GM13977 (cell line): Measurements from ENCODE around the gene CD9.

Experiments used
- DNase-seq: peaks from one replicate; pipeline ENCODE4 v3.0.0; 2012; ENCODE audit warnings: low spot score
- CTCF ChIP-seq: IDR thresholded peaks from 2 replicates; pipeline ENCODE4 v1.5.1; 2012; ENCODE audit warnings: mild to moderate bottlenecking, control low read depth; ENCODE audit not compliant: insufficient read depth; ENCODE audit errors: extremely low read depth, missing control alignments
- in situ Hi-C: fragments of 300-500 bp; cut with MboI; formaldehyde crosslinking; loops from one replicate; pipeline ENCODE4 v1.12.0; 2022; ENCODE audit warnings: low sequenced_read_pairs, low pct_unique_long_range_greater_than_20kb, mixed read lengths, inconsistent platforms; ENCODE audit not compliant: unreplicated experiment

The CD9 gene

GRCh38 chr12:6273541-6274230, 73.5 kb downstream of the CD9 start:
- in situ Hi-C loops = no loop called here
- no peak for TF ChIP-seq CTCF

GRCh38 chr12:6274231-6275221, 74.3 kb downstream of the CD9 start:
- TF ChIP-seq CTCF = no peak
- DNase-seq = no peak
- in situ Hi-C loops = no loop called here

More at GRCh38 chr12:6273541-6274230, 73.5 kb downstream of the CD9 start:
- DNase-seq = no peak

- DNase-seq = no peak
- in situ Hi-C loops = no loop called here
Observed at GRCh38 chr12:6275928-6276887, 76.0 kb downstream of the CD9 start.

GRCh38 chr12:6276956-6277620, 76.9 kb downstream of the CD9 start:
- TF ChIP-seq CTCF = no peak
- no peak for DNase-seq
- in situ Hi-C loops = no loop called here

More at GRCh38 chr12:6275928-6276887, 76.0 kb downstream of the CD9 start:
- no peak for TF ChIP-seq CTCF

- in situ Hi-C loops = no loop called here
- peak; percentile 67 for DNase-seq
- TF ChIP-seq CTCF = no peak
Observed at GRCh38 chr12:6277982-6278438, 77.8 kb downstream of the CD9 start.
